Kidney (tissue), 14 donors: ENCODE results near the gene SCO2. TPM values are rescaled to one million over a fixed set of nuclear protein-coding genes. Genes with fewer than 3 reads are reported as not detected.

ENCODE experiments used
- DNase-seq, 5 donors: peaks; one replicate each; pipeline ENCODE4 v3.0.0-alpha.2; 2013 to 2020
- FAIRE-seq: peaks from 2 replicates; lab custom pipeline; 2012; peaks lifted over from hg19 to GRCh38; lab: Jason Lieb, UNC
- H3K27ac ChIP-seq, 2 donors: one replicate each; pipeline ENCODE4 v1.7.0; 2013; ENCODE audit warnings: low read depth in 2 of 2, low read length in 2 of 2, inconsistent platforms in 1 of 2
- H3K27me3 ChIP-seq: one replicate; pipeline ENCODE4 v1.7.1; 2013; ENCODE audit warnings: low read length, inconsistent platforms; ENCODE audit not compliant: control insufficient read depth, insufficient read depth
- H3K36me3 ChIP-seq, 3 donors: one replicate each; pipeline versions ENCODE4 v1.7.0 to v1.7.1; 2013; ENCODE audit warnings: low read length in 3 of 3, control low read depth in 1 of 3, inconsistent platforms in 1 of 3; ENCODE audit not compliant: insufficient read depth in 3 of 3, control insufficient read depth in 2 of 3
- H3K4me1 ChIP-seq, 3 donors: one replicate each; pipeline versions ENCODE4 v1.7.0 to v1.7.1; 2013; ENCODE audit warnings: low read length in 3 of 3, inconsistent platforms in 1 of 3, low read depth in 1 of 3; ENCODE audit not compliant: control insufficient read depth in 2 of 3, insufficient read depth in 2 of 3
- H3K4me3 ChIP-seq, 3 donors: one replicate each; pipeline versions ENCODE4 v1.7.0 to v1.8.1; 2013; ENCODE audit warnings: low read length in 3 of 3, control low read depth in 1 of 3, inconsistent platforms in 1 of 3
- H3K9ac ChIP-seq, 3 donors: one replicate each; pipeline versions ENCODE4 v1.7.0 to v1.7.1; 2013; ENCODE audit warnings: low read length in 3 of 3, control low read depth in 1 of 3, inconsistent platforms in 1 of 3
- H3K9me3 ChIP-seq, 3 donors: one replicate each; pipeline versions ENCODE4 v1.7.0 to v1.7.1; 2013; ENCODE audit warnings: low read length in 3 of 3, control low read depth in 1 of 3, inconsistent platforms in 1 of 3; ENCODE audit not compliant: control insufficient read depth in 2 of 3, insufficient read depth in 1 of 3
- intact Hi-C: fragments of 100-400 bp; cut with DNase I; formaldehyde crosslinking; loops from one replicate; pipeline ENCODE4 v1.11.1; 2022
- polyA plus RNA-seq: library from polyadenylated mRNA; stranded (reverse); fragments of 350-450 nt; fragmentation: Illumina TruSeq; extraction: RNeasy Lipid Tissue Mini Kit (QIAGEN cat#74804); gene quantifications from one replicate; pipeline ENCODE4 v1.2.3, GENCODE V29; 2014; ENCODE audit warnings: low read depth, low replicate concordance; ENCODE audit not compliant: insufficient read depth
- total RNA-seq: library from RNA; stranded (reverse); fragmentation: NEBNext Ultra II Directional; extraction: Animal tissue kit (Norgen Biotek cat#: 25700); gene quantifications from one replicate; pipeline ENCODE4 v1.2.1, GENCODE V29; 2021
- TF ChIP-seq, protein P1 (sequence below): IDR thresholded peaks from 3 replicates; pipeline ENCODE4 v1.5.1; 2012; ENCODE audit warnings: mild to moderate bottlenecking, moderate library complexity, borderline replicate concordance; ENCODE audit not compliant: insufficient read depth; ENCODE audit errors: extremely low read depth
- donor health status: control.
- donor health status: control.
- donor health status: control.
- donor health status: control.
- donor health status: control.
- donor health status: DM: yes; HTN: yes; CAD: no.
- donor health status: Normal renal cell carcinoma (clear cell type).

Gene SCO2
- total and polyA plus RNA-seq, 2 donors from 2014 or later = 1.1 to 4.1 TPM

DNA sequence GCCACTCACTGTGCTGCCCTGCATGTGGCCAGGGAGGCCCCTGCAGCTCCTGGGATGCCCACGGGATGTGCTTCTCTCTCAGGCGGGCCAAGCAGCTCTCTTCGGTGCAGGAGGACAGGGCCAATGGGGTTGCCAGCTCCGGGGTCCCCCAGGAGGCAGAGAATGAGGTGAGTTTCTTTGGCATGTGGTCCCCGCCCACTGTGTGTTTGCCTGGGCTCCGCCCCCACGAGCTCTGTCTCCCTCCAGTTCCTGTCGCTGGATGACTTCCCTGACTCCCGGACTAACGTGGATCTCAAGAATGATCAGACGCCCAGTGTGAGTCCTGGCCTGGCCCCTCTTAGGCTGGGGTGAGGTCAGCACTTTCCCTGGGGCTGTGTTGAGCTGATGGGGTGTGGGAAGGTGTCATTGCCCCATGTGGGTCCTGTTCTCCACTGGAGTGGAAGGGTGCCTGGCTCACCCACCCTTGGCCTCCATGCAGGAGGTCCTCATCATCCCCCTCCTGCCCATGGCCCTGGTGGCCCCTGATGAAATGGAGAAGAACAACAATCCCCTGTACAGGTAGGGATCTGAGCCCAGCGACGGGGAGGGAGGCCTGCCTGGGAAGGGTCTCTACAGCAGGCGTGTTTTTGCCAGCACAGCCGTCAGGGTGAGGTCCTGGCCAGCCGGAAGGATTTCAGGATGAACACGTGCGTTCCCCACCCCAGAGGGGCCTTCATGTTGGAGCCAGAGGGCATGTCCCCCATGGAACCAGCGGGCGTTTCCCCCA lies 7.7 kb downstream of the SCO2 start:
- Histone ChIP-seq H3K4me1 (no peaks in the 10 kb centered on the region), H3K27ac (no peak overlapping the region), H3K36me3 (peaks cover 0 to 16% (median 5%) of the 10 kb centered on the region in 3 donors), H3K9ac (no peak overlapping the region), H3K4me3 (no peak overlapping the region), H3K27me3 (no peaks in the 10 kb centered on the region), H3K9me3 (no peaks in the 10 kb centered on the region)
- intact Hi-C loops = no loop called here
- peak in 1 of 5 donors; percentile 26 for DNase-seq
- FAIRE-seq = no peak
- TF ChIP-seq, protein P1, sequence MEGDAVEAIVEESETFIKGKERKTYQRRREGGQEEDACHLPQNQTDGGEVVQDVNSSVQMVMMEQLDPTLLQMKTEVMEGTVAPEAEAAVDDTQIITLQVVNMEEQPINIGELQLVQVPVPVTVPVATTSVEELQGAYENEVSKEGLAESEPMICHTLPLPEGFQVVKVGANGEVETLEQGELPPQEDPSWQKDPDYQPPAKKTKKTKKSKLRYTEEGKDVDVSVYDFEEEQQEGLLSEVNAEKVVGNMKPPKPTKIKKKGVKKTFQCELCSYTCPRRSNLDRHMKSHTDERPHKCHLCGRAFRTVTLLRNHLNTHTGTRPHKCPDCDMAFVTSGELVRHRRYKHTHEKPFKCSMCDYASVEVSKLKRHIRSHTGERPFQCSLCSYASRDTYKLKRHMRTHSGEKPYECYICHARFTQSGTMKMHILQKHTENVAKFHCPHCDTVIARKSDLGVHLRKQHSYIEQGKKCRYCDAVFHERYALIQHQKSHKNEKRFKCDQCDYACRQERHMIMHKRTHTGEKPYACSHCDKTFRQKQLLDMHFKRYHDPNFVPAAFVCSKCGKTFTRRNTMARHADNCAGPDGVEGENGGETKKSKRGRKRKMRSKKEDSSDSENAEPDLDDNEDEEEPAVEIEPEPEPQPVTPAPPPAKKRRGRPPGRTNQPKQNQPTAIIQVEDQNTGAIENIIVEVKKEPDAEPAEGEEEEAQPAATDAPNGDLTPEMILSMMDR = no peak

DNA sequence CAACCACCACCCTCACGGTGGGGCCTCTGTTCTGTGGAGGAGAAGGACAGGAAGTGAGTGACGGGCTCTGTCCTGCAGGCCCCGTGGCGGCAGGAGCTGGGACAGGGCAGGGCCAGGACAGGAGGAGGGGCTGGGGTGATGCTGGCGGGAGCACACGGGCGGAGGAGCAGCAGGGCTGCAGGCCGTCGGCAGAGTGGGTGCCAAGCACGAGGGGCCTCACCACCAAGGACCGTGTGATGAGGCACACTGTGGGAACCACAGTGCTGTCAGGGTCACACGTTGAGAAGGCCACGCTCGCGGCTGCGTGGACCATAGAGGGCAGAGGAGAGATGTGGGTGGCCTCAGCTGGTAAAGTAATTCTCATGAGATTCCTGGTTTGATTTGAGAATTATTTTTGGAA lies 8.5 kb downstream of the SCO2 start:
- Histone ChIP-seq H3K27ac (no peak overlapping the region), H3K4me1 (no peaks in the 10 kb centered on the region), H3K36me3 (peaks cover 0 to 13% (median 5%) of the 10 kb centered on the region in 3 donors), H3K27me3 (no peaks in the 10 kb centered on the region), H3K9me3 (no peaks in the 10 kb centered on the region), H3K4me3 (no peak overlapping the region), H3K9ac (no peak overlapping the region)
- intact Hi-C loops = no loop called here
- FAIRE-seq (no peak), DNase-seq (no peak)
- TF ChIP-seq, protein P1 = no peak

DNA sequence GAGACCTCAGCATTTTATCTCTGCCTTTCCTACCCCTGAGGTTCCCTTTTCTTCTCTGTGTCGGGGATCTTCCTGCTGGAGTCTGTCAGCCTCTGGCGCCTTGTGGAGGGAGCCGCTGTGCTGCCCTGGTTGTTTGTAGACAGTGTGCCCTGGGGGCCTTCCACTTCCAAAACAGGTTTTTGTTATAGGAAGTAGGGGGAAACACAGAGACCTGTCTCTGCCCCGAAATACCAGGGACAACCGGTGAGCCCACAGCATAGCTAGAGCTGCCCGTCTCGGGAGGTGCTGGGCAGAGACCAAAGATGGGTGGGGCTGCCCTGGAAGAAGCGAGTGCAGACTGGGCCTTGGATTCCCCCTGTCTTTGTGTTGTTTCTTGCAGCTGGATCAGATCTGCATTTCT lies 9.3 kb downstream of the SCO2 start:
- no peaks in the 10 kb centered on the region for H3K9me3 ChIP-seq
- no peak for FAIRE-seq
- intact Hi-C loops = no loop called here

More for the DNA sequence above, 9.3 kb downstream of the SCO2 start:
- H3K4me1 ChIP-seq = no peaks in the 10 kb centered on the region
- no peak overlapping the region for H3K4me3 ChIP-seq
- no peaks in the 10 kb centered on the region for H3K27me3 ChIP-seq
- H3K9ac ChIP-seq = no peak overlapping the region
- DNase-seq = no peak
- TF ChIP-seq, protein P1 = no peak
- no peak overlapping the region for H3K27ac ChIP-seq
- peaks cover 0 to 10% (median 5%) of the 10 kb centered on the region in 3 donors for H3K36me3 ChIP-seq
